COR-L47 (cell line): Measurements from ENCODE around the gene RBBP8.

Experiments used
- DNase-seq: peaks from one replicate; lab custom pipeline; 2025; lab: John Stamatoyannopoulos, UW

Gene RBBP8

GRCh38 chr18:22999212-22999611 is 66.1 kb downstream of the RBBP8 start:
- DNase-seq, result no peak

GRCh38 chr18:22999647-23000046 is 66.5 kb downstream of the RBBP8 start:
- DNase-seq, result no peak

- DNase-seq, result no peak
Measured at GRCh38 chr18:23003289-23003688, 70.2 kb downstream of the RBBP8 start.

GRCh38 chr18:23012249-23012648 is 79.1 kb downstream of the RBBP8 start:
- no peak for DNase-seq

GRCh38 chr18:23020555-23021294 is 87.6 kb downstream of the RBBP8 start:
- DNase-seq, result no peak

- DNase-seq, result no peak
Measured at GRCh38 chr18:23021623-23022022, 88.5 kb downstream of the RBBP8 start.

GRCh38 chr18:23032030-23032582 is 99.0 kb downstream of the RBBP8 start:
- no peak for DNase-seq

- no peak for DNase-seq
Measured at GRCh38 chr18:23033056-23033455, 99.9 kb downstream of the RBBP8 start.

GRCh38 chr18:23036660-23037201 is 103.6 kb downstream of the RBBP8 start:
- DNase-seq, result no peak

- DNase-seq, result no peak
Measured at GRCh38 chr18:23037646-23038045, 104.5 kb downstream of the RBBP8 start.

GRCh38 chr18:23038712-23039111 is 105.6 kb downstream of the RBBP8 start:
- no peak for DNase-seq

GRCh38 chr18:23042133-23042532 is 109.0 kb downstream of the RBBP8 start:
- no peak for DNase-seq

- DNase-seq, result no peak
Measured at GRCh38 chr18:23043803-23044376, 110.8 kb downstream of the RBBP8 start.

GRCh38 chr18:23049698-23050373 is 116.7 kb downstream of the RBBP8 start:
- no peak for DNase-seq

- DNase-seq, result peak; percentile 18
Measured at GRCh38 chr18:23053776-23054457, 120.8 kb downstream of the RBBP8 start.

- DNase-seq, result no peak
Measured at GRCh38 chr18:23054553-23054952, 121.4 kb downstream of the RBBP8 start.

GRCh38 chr18:23056315-23056714 is 123.2 kb downstream of the RBBP8 start:
- no peak for DNase-seq

GRCh38 chr18:23057096-23057495 is 124.0 kb downstream of the RBBP8 start:
- DNase-seq, result no peak

- DNase-seq, result no peak
Measured at GRCh38 chr18:23058746-23059415, 125.8 kb downstream of the RBBP8 start.

GRCh38 chr18:23059541-23060465 is 126.7 kb downstream of the RBBP8 start:
- no peak for DNase-seq
